GM12878 (cell line): Measurements from ENCODE around the gene DDX46. TPM values are rescaled to one million over a fixed set of nuclear protein-coding genes. Genes with fewer than 3 reads are reported as not detected.

Experiments used
- CREB1 ChIP-seq: IDR thresholded peaks from 2 replicates; pipeline ENCODE4 v1.6.1; 2012; ENCODE audit warnings: low read depth, mild to moderate bottlenecking, inconsistent platforms
- EGR1 ChIP-seq, 2 experiments: IDR thresholded peaks; 1 replicate in 1 of 2; 2 replicates in 1 of 2; pipeline ENCODE4 v1.6.1; 2011 to 2012; ENCODE audit warnings: low read depth in 2 of 2, low read length in 2 of 2, borderline replicate concordance in 1 of 2, mild to moderate bottlenecking in 1 of 2, moderate library complexity in 1 of 2
- ETV6 ChIP-seq, 2 experiments: fragments of 450-650 bp in 1 of 2; IDR thresholded peaks in 1 of 2; conservative IDR thresholded peaks in 1 of 2; 2 replicates each; pipeline ENCODE4 v1.6.1; 2014; ENCODE audit warnings: antibody characterized with exemption in 1 of 2, borderline replicate concordance in 1 of 2, low read depth in 1 of 2, mild to moderate bottlenecking in 1 of 2, moderate library complexity in 1 of 2
- FOXK2 ChIP-seq: fragments of 450-650 bp; IDR thresholded peaks from 2 replicates; pipeline ENCODE4 v1.6.1; 2017; ENCODE audit warnings: mild to moderate bottlenecking, moderate library complexity
- FOXM1 ChIP-seq: IDR thresholded peaks from 2 replicates; pipeline ENCODE4 v1.6.1; 2012; ENCODE audit warnings: low read depth, mild to moderate bottlenecking, inconsistent platforms, low read length, moderate library complexity
- HCFC1 ChIP-seq: fragments of 150-350 bp; IDR thresholded peaks from 2 replicates; pipeline ENCODE4 v1.6.1; 2014; ENCODE audit warnings: low read length
- IKZF2 ChIP-seq, 2 experiments: fragments of 450-650 bp; IDR thresholded peaks; 2 replicates each; pipeline ENCODE4 v1.6.1; 2017; ENCODE audit warnings: mild to moderate bottlenecking in 2 of 2, moderate library complexity in 2 of 2
- JUND ChIP-seq: IDR thresholded peaks from 2 replicates; pipeline ENCODE4 v1.6.1; 2012; ENCODE audit warnings: low read depth, mild to moderate bottlenecking, low read length, improper control_type of control experiment, moderate library complexity
- MTA2 ChIP-seq: fragments of 450-650 bp; IDR thresholded peaks from 2 replicates; pipeline ENCODE4 v1.6.1; 2016; ENCODE audit warnings: low read depth, mild to moderate bottlenecking, moderate library complexity
- NR2F1 ChIP-seq: fragments of 450-650 bp; conservative IDR thresholded peaks from 2 replicates; pipeline ENCODE4 v1.6.1; 2017; ENCODE audit warnings: mild to moderate bottlenecking
- POLR2A ChIP-seq: IDR thresholded peaks from 2 replicates; pipeline ENCODE4 v1.6.1; 2011; ENCODE audit warnings: low read depth, mild to moderate bottlenecking, low read length
- RUNX3 ChIP-seq: IDR thresholded peaks from 2 replicates; pipeline ENCODE4 v1.6.1; 2012; ENCODE audit warnings: low read length, inconsistent platforms
- SP1 ChIP-seq: IDR thresholded peaks from one replicate; pipeline ENCODE4 v1.6.1; 2011; ENCODE audit warnings: low read depth, low read length
- TBL1XR1 ChIP-seq: IDR thresholded peaks from 2 replicates; pipeline ENCODE4 v1.6.1; 2012; ENCODE audit warnings: low read depth, low read length, improper control_type of control experiment
- WRNIP1 ChIP-seq: IDR thresholded peaks from 2 replicates; pipeline ENCODE4 v1.6.1; 2011; ENCODE audit warnings: low read depth, low read length, improper control_type of control experiment, borderline replicate concordance
- YBX1 ChIP-seq: fragments of 450-650 bp; IDR thresholded peaks from 2 replicates; pipeline ENCODE4 v1.6.1; 2016; ENCODE audit warnings: antibody characterized with exemption
- polyA plus RNA-seq, 11 experiments: library from polyadenylated mRNA; depleted of rRNA in 4 of 11; unstranded in 6 of 11; stranded (reverse) in 5 of 11; fragments of >200 nt; fragmentation: Nextera tagmentation in 4 of 11; fragmentation: Illumina TruSeq in 1 of 11; extraction: Ambion mirVana in 4 of 11; extraction: Trizol in 1 of 11; gene quantifications; 1 replicate in 1 of 11; 2 replicates in 10 of 11; pipeline versions ENCODE4 v1.2.1 to v1.2.3, GENCODE V29; 2011 to 2016; ENCODE audit warnings: inconsistent platforms in 2 of 11, missing spikeins in 2 of 11, low read depth in 1 of 11
- total RNA-seq, 4 experiments: library from RNA; depleted of rRNA in 3 of 4; stranded (reverse); fragments of >200 nt in 3 of 4; fragmentation: Illumina TruSeq in 1 of 4; extraction: Trizol in 1 of 4; gene quantifications; 2 replicates each; pipeline versions ENCODE4 v1.2.1 to v1.2.3, GENCODE V29; 2013 to 2021
- TF ChIP-seq, protein P1 (sequence below): IDR thresholded peaks from 2 replicates; pipeline ENCODE4 v1.6.1; 2012; ENCODE audit warnings: low read depth, low read length, improper control_type of control experiment
- TF ChIP-seq, protein P2 (sequence below): IDR thresholded peaks from 2 replicates; pipeline ENCODE4 v1.6.1; 2012; ENCODE audit warnings: low read length, inconsistent platforms
- TF ChIP-seq, protein P3 (sequence below): IDR thresholded peaks from 2 replicates; pipeline ENCODE4 v1.6.1; 2011; ENCODE audit warnings: low read depth, low read length, improper control_type of control experiment, borderline replicate concordance
- TF ChIP-seq, protein P4 (sequence below): fragments of 450-650 bp; formaldehyde crosslinking; IDR thresholded peaks from 2 replicates; pipeline ENCODE4 v1.5.0; 2022; ENCODE audit warnings: mild to moderate bottlenecking, missing genetic modification characterization
- TF ChIP-seq, protein P5 (sequence below): fragments of 450-650 bp; IDR thresholded peaks from 2 replicates; pipeline ENCODE4 v1.6.1; 2018; ENCODE audit warnings: mild to moderate bottlenecking, low read depth, moderate library complexity; ENCODE audit not compliant: partially characterized antibody

DDX46 gene
- total and polyA plus RNA-seq, 10 of the 15 experiments (the other 5 are each of a cell fraction or from before 2014, with no cell fraction given), result 23.0 to 77.1 (median 42.2) TPM

DNA sequence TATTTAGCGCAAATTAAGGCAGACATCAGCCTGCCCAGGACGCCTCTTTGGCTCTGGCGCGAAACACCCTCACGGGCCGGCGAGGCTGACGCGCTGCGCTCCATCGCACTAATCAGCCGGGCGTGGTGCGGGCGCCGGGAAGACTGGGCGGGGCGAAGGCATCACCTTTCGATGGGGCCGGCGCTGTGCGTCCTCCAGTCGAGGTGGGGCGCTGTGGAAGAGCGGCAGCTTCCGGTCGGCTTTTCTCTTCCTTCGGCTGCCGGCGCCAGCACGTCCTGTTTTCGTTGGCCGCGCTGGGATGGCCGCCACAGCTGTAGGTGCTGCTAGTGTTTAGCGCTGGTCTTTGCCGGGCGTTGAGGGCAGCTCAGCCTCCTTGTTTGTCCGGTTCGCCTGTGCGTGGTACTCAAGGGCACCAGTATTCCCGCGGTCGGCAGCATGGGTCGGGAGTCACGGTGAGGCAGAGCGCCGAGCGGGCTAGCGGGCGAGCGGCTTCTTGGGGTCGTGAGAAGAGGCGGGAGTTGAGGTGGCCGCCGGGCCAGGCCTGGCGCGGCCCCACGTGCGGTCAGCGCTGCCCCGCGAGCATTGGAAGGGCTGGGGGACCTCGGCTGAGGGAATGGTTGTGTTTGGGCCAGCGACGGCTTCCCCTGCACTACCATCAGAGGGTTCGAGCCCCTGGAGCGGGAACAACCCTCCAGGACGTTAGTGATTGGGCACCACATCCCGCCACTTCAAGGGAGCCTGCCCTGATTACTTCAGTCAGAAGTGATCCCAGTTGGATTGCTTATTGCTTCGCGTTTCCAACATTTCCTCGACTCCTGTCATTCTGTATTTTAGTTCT, at the start of gene DDX46 (continued):
- TF ChIP-seq RUNX3 (0 out of 2 replicates have a peak, but pooled peaks have one; percentile 24), POLR2A (peak; percentile 95), JUND (no peak; the same call in 1 of the 2 replicates), HCFC1 (peak; percentile 75), WRNIP1 (no peak), IKZF2 (IDR thresholded peaks at IDR 0.05) (peak; percentile 37 to 46), MTA2 (no peak), FOXM1 (no peak), TBL1XR1 (no peak), NR2F1 (peak; percentile 48; the same call in 1 of the 2 replicates), FOXK2 (peak; percentile 83), YBX1 (no peak), EGR1 (IDR thresholded peaks at IDR 0.05; ENCODE audit: borderline replicate concordance in 1 of 2, low read depth in 2 of 2, low read length in 2 of 2) (peak in 1 of 2 experiments; percentile 86; a peak in 2 of 3 replicates), SP1 (peak; percentile 40), ETV6 (conservative IDR thresholded peaks at IDR 0.05 in 1 of 2, IDR thresholded peaks at IDR 0.05 in 1 of 2; ENCODE audit: borderline replicate concordance in 1 of 2, low read depth in 1 of 2) (no peak), CREB1 (peak; percentile 69)
- TF ChIP-seq, protein P1, sequence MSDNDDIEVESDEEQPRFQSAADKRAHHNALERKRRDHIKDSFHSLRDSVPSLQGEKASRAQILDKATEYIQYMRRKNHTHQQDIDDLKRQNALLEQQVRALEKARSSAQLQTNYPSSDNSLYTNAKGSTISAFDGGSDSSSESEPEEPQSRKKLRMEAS, result no peak
- TF ChIP-seq, protein P2, sequence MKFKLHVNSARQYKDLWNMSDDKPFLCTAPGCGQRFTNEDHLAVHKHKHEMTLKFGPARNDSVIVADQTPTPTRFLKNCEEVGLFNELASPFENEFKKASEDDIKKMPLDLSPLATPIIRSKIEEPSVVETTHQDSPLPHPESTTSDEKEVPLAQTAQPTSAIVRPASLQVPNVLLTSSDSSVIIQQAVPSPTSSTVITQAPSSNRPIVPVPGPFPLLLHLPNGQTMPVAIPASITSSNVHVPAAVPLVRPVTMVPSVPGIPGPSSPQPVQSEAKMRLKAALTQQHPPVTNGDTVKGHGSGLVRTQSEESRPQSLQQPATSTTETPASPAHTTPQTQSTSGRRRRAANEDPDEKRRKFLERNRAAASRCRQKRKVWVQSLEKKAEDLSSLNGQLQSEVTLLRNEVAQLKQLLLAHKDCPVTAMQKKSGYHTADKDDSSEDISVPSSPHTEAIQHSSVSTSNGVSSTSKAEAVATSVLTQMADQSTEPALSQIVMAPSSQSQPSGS, result no peak
- TF ChIP-seq, protein P3, sequence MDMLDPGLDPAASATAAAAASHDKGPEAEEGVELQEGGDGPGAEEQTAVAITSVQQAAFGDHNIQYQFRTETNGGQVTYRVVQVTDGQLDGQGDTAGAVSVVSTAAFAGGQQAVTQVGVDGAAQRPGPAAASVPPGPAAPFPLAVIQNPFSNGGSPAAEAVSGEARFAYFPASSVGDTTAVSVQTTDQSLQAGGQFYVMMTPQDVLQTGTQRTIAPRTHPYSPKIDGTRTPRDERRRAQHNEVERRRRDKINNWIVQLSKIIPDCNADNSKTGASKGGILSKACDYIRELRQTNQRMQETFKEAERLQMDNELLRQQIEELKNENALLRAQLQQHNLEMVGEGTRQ, result no peak
- TF ChIP-seq, protein P4, sequence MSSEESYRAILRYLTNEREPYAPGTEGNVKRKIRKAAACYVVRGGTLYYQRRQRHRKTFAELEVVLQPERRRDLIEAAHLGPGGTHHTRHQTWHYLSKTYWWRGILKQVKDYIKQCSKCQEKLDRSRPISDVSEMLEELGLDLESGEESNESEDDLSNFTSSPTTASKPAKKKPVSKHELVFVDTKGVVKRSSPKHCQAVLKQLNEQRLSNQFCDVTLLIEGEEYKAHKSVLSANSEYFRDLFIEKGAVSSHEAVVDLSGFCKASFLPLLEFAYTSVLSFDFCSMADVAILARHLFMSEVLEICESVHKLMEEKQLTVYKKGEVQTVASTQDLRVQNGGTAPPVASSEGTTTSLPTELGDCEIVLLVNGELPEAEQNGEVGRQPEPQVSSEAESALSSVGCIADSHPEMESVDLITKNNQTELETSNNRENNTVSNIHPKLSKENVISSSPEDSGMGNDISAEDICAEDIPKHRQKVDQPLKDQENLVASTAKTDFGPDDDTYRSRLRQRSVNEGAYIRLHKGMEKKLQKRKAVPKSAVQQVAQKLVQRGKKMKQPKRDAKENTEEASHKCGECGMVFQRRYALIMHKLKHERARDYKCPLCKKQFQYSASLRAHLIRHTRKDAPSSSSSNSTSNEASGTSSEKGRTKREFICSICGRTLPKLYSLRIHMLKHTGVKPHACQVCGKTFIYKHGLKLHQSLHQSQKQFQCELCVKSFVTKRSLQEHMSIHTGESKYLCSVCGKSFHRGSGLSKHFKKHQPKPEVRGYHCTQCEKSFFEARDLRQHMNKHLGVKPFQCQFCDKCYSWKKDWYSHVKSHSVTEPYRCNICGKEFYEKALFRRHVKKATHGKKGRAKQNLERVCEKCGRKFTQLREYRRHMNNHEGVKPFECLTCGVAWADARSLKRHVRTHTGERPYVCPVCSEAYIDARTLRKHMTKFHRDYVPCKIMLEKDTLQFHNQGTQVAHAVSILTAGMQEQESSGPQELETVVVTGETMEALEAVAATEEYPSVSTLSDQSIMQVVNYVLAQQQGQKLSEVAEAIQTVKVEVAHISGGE, result no peak
- TF ChIP-seq, protein P5, sequence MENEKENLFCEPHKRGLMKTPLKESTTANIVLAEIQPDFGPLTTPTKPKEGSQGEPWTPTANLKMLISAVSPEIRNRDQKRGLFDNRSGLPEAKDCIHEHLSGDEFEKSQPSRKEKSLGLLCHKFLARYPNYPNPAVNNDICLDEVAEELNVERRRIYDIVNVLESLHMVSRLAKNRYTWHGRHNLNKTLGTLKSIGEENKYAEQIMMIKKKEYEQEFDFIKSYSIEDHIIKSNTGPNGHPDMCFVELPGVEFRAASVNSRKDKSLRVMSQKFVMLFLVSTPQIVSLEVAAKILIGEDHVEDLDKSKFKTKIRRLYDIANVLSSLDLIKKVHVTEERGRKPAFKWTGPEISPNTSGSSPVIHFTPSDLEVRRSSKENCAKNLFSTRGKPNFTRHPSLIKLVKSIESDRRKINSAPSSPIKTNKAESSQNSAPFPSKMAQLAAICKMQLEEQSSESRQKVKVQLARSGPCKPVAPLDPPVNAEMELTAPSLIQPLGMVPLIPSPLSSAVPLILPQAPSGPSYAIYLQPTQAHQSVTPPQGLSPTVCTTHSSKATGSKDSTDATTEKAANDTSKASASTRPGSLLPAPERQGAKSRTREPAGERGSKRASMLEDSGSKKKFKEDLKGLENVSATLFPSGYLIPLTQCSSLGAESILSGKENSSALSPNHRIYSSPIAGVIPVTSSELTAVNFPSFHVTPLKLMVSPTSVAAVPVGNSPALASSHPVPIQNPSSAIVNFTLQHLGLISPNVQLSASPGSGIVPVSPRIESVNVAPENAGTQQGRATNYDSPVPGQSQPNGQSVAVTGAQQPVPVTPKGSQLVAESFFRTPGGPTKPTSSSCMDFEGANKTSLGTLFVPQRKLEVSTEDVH, result no peak
